Stimulated activated naive CD4-positive, alpha-beta T cell treated with Interleukin-2 at 50 U/mL for 16 hours (primary cell): ENCODE data around the gene PEX5L.
"Not testable (repeated sequence)": the region's sequence is repeated elsewhere in the genome, so short reads cannot be mapped to it uniquely, and the experiment has no call there.

Experiments used
- DNase-seq: peaks from one replicate; lab custom pipeline; 2025; lab: John Stamatoyannopoulos, UW

Gene PEX5L

DNA sequence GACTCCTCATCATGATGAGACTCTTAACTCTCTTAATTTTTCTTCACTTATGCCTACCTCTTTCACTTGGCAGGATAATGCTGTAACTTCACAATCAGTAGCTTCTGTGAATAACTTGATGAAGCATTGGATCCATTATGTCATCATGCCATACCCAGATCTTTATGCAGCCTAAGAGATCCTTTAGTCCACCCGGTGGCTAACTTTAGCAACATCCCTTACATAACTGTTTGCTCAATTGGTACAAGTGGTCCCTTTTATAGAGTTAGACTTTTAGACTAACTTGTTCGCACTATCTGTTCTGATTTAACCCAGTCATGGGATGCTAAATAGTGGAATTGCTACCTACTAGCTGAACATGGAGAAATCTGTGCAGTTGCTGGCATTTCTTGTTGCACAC is 199.4 kb downstream of the PEX5L start:
- no peak for DNase-seq

DNA sequence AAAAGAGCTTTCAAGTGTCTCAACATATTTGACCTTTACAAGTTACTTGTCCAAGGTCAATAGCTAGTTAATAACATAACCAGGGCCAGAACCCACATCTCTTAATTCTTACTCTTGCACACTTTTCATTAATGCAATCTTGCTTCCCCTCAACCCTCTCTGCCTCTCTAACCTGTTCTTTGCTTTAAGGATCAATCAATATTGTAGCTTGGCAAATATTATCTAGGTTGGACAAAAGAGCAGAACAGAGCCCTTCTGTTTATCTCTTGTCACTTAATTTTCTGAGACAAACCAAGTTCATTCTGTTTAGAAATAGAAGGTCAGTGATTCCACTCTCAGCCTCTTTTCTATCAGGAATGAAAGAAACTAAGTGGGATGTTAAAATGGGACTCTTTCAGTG is 203.4 kb downstream of the PEX5L start:
- DNase-seq = no peak

DNA sequence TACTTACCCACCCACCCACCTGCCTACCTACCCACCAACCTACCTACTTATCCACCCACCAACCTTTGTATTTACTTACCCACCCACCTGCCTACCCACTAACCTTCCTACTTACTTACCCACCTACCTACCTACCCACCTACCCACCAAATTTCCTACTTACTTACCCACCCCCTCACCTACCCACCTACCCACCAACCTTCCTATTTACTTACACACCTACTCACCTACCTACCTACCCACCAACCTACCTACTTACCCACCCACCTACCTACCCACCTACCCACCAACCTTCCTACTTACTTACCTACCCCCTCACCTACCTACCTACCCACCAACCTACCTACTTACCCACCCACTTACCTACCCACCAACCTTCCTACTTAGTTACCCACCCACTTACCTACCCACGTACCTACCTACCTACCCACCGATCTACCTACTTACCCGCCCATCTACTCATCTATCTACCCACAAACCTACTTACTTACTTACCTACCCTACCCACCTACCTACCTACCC is 204.3 kb downstream of the PEX5L start:
- DNase-seq = no peak

DNA sequence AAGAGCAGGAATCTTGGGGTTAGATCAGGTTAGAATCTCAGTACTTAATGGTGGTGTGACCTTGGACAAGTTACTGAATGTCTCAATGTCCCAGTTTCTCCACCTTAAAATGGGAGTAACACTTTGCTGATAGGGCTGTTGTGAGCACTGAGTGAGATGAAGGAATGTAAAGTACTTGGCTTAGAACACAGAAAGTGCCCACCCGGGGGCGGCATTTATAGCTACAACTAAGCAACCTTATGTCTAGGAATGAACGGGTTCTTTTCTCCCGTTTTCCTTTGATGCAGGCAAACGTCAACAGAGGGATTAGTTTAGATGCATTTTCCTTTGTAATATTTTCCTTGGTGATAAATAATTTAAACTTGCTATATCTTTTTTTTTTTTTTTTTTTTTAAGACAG is 207.3 kb downstream of the PEX5L start:
- DNase-seq = no peak

DNA sequence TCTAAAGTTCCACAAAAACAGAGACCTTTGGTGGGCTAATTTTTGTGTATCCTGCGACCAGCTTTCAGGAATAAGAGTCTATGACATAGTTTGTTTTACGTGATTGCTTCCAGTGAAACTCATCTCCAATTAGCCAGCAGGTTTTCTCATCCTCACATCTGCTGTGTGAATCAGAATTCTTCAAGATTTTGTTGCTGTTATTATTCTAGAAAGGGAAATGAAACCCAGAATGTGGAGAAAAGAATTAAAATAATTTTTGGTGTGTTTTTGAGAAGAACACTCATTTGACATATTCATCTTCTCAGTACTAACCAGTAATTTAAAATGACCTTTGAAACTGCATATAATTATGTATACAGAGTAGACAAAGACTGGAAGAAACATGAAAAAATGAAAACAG is 208.0 kb downstream of the PEX5L start:
- no peak for DNase-seq

DNA sequence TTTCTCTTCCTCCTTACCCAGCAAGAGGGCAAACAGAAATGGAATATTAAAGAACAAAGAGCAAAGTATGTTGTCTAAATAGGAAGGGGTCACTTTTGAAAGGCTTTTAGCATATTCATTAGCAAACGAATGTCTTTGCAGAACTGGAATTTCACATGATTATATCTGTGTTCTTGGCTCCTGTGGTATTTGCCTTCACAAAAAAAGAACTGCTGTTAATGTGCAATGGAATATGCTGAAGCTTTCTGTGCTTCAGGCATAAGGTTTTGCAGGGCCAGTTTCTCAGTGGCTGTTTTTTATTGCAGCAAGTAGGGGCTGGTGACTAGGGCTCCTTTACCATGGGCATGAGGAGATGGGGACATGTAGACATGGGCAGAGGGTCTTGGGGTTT is 210.5 kb downstream of the PEX5L start:
- no peak for DNase-seq

DNA sequence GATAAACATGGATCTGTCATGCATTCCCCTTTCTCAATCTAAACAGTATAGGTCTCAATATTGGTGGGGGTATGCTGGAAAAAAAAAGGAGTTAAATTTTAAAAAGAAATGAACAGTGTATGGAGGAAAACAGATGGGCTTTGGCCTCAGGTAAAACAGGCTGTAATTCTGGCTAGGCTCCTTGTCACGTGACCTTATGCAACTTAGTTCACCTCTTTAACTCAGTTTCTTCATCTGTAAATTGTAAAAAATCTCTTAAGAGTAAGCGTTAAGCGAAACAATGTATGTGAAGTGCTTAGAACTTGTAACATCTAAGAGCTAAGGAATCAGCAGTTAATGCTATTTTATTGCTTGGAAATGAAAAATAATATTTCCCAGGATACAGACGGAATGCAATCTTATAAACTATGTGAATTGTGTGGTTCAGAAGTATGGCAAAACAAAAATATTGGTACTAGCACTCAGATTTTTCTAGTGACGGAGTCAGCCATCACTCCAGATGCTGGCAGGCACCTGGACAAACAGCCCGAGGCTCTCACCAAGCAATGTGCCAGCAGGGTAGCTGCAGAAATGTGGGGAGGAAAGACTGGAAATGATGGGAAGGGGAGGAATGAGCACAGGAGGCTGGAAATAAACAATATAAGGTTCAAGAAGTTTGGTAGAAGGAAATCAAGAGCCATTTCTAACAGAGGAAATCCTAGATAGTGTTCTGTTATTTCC is 211.1 kb downstream of the PEX5L start:
- DNase-seq = no peak

DNA sequence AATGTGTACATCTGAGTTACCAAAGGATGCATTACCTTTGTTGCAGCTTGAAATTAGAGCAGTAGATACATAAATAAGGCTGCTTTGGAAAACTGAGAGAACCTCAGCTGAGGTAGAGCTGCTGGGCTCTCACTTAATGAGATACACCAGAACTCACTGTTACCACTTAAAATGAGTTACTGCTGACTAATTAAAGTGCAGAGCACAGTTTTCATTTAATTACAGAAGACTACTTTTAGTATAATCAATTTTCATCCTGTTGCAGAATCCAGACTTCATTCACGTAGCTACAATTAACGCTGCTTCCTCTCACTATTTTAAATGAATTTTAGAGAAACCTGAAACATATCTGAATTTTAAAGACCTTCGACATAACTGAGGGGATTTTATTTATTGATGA is 214.4 kb downstream of the PEX5L start:
- DNase-seq = no peak

DNA sequence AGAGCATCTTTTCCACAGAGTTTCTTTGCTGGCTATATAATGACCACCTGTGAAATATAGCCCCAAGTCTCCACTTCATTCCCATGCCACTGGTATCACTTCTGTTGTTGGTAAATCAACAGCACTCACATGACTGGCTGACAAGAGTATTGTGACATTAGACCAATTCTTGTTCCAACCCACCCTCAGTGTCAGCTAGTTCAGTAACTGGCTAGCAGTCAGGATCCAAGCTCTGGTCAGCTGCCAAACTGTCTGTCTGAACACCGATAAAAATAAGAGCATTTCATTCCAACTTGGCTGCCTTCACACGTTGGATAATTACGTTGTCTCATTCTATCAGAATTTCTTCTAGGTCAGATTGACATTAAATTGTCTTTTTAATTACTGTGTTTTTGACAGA is 217.4 kb downstream of the PEX5L start:
- DNase-seq = no peak

DNA sequence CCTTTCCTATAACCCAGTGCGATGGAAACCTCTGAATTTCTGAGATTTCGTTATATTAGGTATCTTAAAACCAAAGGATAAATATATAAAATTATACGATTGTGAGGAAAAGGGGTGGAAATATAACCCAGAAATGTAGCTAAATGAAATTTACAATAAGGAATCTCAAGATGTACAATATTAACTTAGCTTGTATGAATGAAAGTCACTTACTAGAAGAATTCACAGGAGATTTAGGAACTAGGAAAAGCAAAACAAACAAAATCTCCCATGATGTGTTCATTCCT is 224.7 kb downstream of the PEX5L start:
- no peak for DNase-seq

DNA sequence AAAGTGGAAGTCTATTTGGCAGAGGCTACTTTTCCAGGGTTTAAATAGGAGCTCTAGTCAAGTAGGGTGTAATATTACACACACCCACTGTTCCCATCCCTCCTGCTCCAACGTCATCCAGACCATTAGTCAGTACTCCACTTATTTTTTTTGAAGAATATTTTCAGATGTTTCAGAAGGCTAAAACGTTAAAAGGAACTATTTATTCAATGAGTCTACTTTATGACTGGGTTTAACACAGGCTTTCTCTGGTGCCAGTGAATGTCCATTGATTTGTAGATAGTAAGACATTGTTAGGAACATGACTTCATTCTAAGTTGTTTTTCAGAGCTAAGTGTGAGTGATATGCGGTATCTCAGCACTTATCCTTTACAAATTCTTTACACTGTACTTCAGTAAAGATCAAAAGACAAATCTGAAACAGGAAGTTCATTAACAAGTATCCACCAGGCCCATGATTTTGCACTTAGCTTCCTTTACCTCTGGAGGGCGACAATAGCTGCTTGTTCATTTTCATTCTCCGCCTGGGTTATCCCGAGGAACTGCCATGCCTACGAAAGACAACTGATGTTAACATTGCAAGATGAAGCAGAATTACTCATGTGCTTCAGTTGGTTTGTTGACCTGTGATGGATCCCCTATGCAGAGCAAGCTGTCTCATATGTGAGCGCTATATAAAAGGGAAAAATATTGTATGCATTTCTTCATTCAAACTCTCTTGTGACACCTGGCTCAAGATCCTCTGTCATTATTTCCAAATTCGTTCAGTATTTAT is 225.2 kb downstream of the PEX5L start:
- no peak for DNase-seq

DNA sequence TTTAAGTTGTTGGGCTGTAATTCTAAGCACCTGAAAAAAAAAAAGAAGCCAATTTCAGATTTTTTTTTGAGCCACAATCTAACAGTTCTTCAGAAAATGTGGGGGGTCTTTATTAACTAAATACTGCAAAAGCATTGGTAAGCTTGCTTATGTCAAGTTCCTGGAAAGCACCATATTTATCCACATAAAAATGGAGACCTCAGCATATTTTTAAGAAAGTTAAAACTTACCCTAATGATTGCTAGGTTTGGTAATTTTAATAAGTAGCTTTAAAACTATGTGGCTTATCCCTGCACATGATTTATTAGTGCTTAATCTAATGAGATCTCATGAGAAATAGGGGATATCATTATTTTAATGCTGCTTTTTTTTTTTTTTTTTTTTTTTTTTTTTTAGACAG is 227.1 kb downstream of the PEX5L start:
- DNase-seq = no peak

DNA sequence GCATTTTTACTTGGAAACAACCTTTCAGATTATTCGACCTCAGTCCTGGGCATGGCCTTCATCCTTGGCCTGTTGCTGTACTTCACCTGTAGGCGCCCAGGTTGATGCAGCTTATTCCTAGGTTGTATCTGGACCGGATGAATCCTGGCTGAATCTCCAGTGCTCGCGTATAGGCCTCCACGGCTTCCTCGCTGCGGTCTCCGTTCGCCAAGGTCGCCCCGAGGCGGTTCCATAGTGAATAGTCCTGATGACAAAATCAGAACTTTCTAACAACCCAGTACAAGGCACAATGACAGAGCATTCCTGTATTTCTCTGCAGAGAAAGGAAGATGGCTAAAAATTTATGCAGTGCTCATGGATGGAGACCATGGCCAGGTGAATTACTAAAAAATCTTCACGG is 229.1 kb downstream of the PEX5L start:
- DNase-seq = no peak

DNA sequence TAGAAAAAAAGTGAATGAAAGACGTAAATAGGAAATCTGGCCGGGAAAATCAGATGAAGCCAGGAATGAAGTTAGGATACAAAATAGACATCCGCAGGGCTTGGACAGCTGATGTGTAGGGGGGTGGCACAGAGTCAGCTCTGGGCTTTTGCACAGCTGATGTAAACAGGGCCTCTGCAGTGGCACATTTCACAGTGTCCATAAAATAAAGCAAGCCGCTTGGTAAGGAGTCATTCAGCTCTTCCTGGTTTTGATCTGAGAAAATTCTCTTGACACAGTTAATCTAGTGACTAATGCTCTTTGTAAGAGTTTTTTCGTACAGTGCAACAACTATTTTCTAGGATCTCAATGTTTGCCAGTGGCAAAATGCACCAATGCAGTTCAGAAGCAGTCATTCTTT is 230.6 kb downstream of the PEX5L start:
- DNase-seq = no peak

DNA sequence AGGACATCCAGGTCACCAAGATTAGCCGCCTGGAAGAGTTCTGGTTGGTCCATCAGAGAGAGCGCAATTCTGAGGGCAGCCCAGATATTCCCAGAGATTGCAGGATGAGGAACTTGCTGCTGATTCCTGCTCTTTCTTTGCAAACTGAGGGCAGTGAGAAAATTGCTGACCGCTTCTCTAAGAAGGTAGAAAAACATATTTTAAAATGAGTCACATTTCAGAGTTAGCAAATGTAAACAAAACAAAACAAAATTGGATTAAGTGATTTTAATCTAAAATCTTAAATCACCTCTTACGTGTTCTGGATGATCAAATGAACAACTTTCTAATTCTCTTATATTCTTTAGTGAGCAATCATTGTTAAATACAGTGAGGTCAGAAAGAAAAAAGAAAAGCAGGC is 234.9 kb downstream of the PEX5L start:
- no peak for DNase-seq

DNA sequence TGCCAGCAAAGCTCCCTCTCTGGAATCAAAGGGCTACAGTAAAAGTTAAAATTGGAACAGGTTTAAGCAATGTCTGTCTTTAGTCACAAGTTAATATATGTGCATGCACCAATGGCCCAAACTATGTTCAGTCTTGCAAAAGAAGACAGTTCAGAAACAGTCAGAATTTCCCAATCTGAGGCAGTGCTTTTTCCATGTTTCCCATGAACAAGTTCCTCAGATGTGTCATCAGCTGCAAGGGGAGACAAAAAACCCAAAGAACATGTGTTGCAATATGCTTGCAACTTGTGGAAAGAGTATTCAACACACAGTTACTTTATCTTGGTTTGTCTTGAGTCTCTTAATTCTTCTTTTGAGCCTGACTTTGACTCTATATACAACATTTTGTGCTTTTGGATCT is 235.5 kb downstream of the PEX5L start:
- DNase-seq = no peak

DNA sequence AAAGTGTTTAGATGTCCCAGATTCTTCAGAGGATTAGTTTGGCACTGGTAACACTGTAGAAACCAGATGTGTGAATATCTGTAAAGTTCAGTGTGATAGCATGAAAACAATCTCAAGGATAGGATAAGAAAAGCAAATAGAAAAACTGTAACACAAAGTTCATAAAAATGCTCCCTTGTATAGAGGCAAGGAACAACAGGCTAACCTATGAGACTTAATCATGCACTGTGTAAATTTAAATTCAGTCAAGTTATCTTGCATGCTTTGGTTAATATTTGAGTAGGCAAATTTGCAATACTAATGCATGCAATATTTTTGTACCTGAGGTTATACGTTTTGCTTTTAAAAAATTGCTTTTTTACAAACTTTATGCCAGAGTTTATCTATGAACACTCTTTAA is 239.5 kb downstream of the PEX5L start:
- no peak for DNase-seq

DNA sequence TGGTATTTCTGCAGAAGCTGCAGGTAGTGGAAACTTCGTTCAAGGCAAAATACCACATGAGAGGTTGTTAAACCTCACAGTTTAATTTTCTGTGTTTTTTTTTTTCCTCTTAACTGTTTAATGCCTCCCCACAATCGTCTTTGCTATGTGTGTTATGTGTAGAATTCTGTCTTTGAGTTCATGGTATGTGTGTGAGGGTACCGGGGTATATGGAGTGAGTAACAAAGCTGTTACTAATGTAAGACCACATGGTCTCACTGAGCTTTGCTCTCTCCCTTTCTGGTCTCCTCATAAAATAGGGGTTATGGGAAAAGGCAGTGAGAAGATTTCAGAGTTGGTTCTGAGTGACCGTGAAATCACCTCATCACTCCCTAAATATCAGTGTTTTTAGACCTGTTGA is 240.3 kb downstream of the PEX5L start:
- DNase-seq = no peak

DNA sequence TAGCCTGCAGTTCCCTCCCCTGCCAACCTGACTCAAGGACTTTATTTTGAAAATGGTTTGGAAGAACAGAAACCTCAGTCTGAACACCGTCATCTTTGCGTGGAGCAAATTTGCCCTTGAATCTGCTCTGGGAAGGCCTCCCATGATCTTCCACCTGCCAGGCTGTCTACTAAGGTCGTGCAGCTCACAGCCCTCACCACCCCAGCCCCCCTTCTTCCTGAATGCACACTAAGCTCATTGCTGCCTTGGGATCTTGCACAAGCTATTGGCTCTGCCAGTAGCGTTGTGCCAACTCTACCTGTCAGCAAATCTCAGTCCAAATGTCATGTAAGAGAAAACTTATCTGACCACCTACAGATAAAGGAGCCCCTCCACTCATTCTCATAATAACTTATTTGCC is 242.4 kb downstream of the PEX5L start:
- DNase-seq = no peak

DNA sequence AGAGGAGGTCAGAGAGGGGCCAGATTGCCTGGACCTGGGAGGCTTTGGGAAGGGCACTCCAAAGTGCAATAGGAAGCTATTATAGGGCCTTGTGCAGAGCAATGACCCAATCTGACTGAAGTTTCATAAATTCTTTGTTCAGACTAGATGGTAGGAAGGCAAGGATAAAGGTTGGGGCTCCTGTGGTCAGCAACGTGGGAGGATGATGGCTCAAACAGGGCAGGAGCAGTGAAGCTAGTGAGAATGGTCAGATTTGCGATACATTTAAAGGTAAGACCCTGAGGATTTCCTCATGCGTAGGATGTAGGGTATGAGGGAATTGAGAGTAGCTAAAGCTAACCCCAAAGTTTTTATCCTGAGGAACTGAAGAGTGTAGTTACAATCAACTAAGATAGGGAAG is 244.9 kb downstream of the PEX5L start:
- no peak for DNase-seq

DNA sequence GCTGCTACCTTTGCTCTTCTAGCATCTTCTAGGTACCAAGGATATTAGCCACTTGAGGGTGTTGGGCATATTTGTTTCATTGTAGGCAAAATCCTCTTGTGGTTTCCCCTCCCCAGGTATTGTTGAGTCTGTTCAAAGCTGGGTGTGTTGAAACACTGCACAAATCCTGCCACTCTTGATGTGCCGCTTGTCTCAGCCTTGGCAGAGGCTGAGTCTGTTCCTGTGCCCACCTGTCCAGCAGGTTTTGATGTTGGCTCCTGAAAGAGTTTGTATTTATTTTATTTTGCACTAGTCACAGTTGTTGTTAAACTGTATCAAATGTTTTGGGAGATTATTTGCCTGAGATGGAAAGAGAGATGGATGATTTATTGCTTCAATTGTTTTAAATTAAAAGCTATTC is 247.7 kb downstream of the PEX5L start:
- no peak for DNase-seq

DNA sequence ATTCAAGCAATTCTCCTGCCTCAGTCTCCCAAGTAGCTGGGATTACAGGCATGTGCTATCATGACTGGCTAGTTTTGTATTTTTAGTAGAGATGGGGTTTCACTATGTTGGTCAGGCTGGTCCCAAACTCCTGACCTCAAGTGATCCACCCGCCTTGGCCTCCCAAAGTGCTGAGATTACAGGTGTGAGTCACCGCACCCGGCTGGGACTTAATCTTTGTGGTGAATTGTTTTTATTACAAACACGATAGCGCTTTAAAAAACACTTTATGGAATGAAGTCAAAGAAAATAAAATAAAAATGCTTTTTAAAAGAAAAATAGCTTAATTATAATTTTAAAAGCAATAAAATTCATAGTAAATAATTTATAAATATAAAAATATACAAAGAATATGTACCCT is 253.9 kb downstream of the PEX5L start:
- DNase-seq = not testable (repeated sequence)

DNA sequence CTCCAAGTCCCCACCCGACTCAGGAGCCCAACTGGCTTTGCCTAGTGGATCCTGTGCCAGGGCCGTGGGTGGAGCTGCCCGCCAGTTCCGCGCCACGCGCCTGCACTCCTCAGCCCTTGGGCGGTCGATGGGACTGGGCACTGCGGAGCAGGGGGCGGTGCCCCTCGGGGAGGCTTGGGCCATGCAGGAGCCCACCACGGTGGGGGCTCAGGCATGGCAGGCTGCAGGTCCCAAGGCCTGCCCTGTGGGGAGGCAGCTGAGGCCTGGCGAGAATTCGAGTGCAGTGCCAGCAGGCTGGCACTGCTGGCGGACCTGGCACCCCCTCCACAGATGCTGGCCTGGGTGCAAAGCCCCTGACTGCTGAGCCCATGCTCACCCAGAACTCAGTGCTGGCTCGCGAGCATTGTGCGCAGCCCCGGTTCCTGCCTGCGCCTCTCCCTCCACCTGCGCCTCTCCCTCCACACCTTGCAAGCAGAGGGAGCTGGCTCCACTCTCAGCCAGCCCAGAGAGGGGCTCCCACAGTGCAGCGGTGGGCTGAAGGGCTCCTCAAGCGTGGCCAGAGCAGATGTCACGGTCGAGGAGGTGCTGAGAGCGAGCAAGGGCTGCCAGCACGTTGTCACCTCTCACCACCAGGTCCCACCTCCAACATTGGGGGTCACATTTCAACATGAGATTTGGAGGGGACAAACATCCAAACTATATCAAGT is 261.2 kb downstream of the PEX5L start:
- DNase-seq = no peak
